OCI-LY1 (cell line): ENCODE results near the gene ABCF3.
A peak's percentile ranks its signal among the peaks of the same experiment; 100 is the strongest.

ENCODE experiments used
- H2AFZ ChIP-seq: fragments of 200-600 bp; sonication (generic), shearing (Covaris generic); 2 replicates; pipeline ENCODE4 v1.6.0; 2014; ENCODE audit warnings: antibody characterized with exemption, mild to moderate bottlenecking, low read length
- H3F3A ChIP-seq: fragments of 200-600 bp; sonication (generic), shearing (Covaris generic); 2 replicates; pipeline ENCODE4 v1.6.0; 2014; ENCODE audit warnings: mild to moderate bottlenecking, antibody characterized with exemption, low read length, moderate library complexity; ENCODE audit not compliant: insufficient read depth
- H3K27ac ChIP-seq: fragments of 200-600 bp; sonication (generic); 2 replicates; pipeline ENCODE4 v1.5.1; 2014; ENCODE audit warnings: low read length, mixed run types, mild to moderate bottlenecking, low read depth; ENCODE audit not compliant: poor library complexity, severe bottlenecking
- H3K27me3 ChIP-seq: fragments of 200-600 bp; sonication (generic); 2 replicates; pipeline ENCODE4 v1.6.0; 2014; ENCODE audit warnings: antibody characterized with exemption, mild to moderate bottlenecking, low read length, moderate library complexity; ENCODE audit not compliant: insufficient read depth
- H3K36me3 ChIP-seq: fragments of 200-600 bp; sonication (generic); 2 replicates; pipeline ENCODE4 v1.6.1; 2014; ENCODE audit warnings: mild to moderate bottlenecking, antibody characterized with exemption, low read length, moderate library complexity, mixed read lengths; ENCODE audit not compliant: insufficient read depth
- H3K4me1 ChIP-seq: fragments of 200-600 bp; sonication (generic); 2 replicates; pipeline ENCODE4 v1.5.1; 2014; ENCODE audit warnings: mild to moderate bottlenecking, low read length, moderate library complexity; ENCODE audit not compliant: insufficient read depth, severe bottlenecking
- H3K4me2 ChIP-seq: fragments of 200-600 bp; sonication (generic), shearing (Covaris generic); 2 replicates; pipeline ENCODE4 v1.6.1; 2014; ENCODE audit warnings: low read length
- H3K4me3 ChIP-seq: fragments of 200-600 bp; sonication (generic); 2 replicates; pipeline ENCODE4 v1.5.1; 2014; ENCODE audit warnings: low read length, low read depth, mild to moderate bottlenecking, mixed read lengths; ENCODE audit not compliant: poor library complexity, severe bottlenecking
- H3K79me2 ChIP-seq: fragments of 200-600 bp; shearing (Covaris generic); 2 replicates; pipeline ENCODE4 v1.6.1; 2016; ENCODE audit warnings: mixed run types, low read length, mixed read lengths; ENCODE audit not compliant: insufficient read depth
- H3K9ac ChIP-seq: fragments of 200-600 bp; sonication (generic), shearing (Covaris generic); 2 replicates; pipeline ENCODE4 v1.6.1; 2014; ENCODE audit warnings: mild to moderate bottlenecking, low read length, mixed read lengths
- H3K9me2 ChIP-seq: fragments of 200-600 bp; sonication (generic), shearing (Covaris generic); 2 replicates; pipeline ENCODE4 v1.6.1; 2014; ENCODE audit warnings: low read depth, mild to moderate bottlenecking, low read length, mixed read lengths
- H3K9me3 ChIP-seq: fragments of 200-600 bp; shearing (Covaris generic); 2 replicates; pipeline ENCODE4 v1.6.1; 2014; ENCODE audit warnings: low read length, mixed read lengths
- H4K20me1 ChIP-seq: fragments of 200-600 bp; sonication (generic), shearing (Covaris generic); 2 replicates; pipeline ENCODE4 v1.6.0; 2016; ENCODE audit warnings: mild to moderate bottlenecking, low read length; ENCODE audit not compliant: insufficient read depth
- EZH2 ChIP-seq: fragments of 200-600 bp; sonication (generic), shearing (Covaris generic); IDR thresholded peaks from 2 replicates; pipeline ENCODE4 v1.8.0; 2017; ENCODE audit warnings: borderline replicate concordance, mixed run types, mild to moderate bottlenecking, antibody characterized with exemption, low read length, moderate library complexity, mixed read lengths
- TF ChIP-seq, protein P1 (sequence below): fragments of 200-600 bp; sonication (generic), shearing (Covaris generic); IDR thresholded peaks from 2 replicates; pipeline ENCODE4 v1.5.1; 2017; ENCODE audit warnings: mild to moderate bottlenecking, antibody characterized with exemption, low read length, moderate library complexity, mixed read lengths

The ABCF3 gene

DNA sequence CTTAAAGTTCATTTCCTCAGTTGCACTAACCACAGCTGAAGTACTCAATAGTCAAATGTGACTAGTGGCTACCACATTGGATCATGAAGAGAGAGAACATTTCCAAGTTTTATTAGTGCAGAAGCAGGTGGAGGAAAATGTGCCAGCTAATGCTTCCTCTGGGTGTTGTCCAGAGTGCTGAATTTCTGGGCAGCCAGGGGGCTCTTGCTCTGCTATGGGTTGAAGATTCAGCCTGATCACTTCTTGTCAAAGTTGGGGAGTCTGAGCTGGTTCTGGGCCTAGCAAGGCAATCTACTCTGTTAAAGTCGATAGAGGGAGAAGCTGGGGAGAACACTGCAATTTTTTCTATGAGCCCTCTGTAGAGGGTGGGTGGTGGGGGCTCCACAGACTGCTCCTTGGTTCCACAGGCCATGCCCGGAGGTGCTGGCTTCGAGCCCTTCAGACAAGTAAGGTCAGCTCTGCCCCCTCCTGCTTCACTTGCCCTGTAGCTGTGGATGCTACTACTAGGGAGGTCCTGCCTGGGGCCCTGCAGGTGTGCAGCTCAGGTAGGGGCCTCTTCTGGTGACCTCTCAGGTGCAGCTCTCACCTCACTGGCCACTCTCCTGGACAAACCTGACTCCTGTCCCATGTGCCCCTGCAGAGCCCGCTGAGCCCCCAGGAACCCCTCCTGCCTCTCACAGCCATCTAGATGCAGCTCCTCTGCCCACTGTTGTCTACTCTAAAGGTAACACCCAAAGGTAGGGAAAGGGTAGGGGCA, 54.6 kb downstream of the ABCF3 start:
- H3K9me3 ChIP-seq: no peaks in the 10 kb centered on the region
- no peak overlapping the region for H3K9ac ChIP-seq
- no peak overlapping the region for H2AFZ ChIP-seq
- no peaks in the 10 kb centered on the region for H4K20me1 ChIP-seq
- H3K4me1 ChIP-seq: no peaks in the 10 kb centered on the region
- H3K9me2 ChIP-seq: no peaks in the 10 kb centered on the region
- H3K27me3 ChIP-seq: no peaks in the 10 kb centered on the region
- no peak overlapping the region for H3K4me3 ChIP-seq
- H3K79me2 ChIP-seq: no peaks in the 10 kb centered on the region
- no peak overlapping the region for H3K27ac ChIP-seq
- H3K36me3 ChIP-seq: peaks cover 37% of the 10 kb centered on the region
- no peaks in the 10 kb centered on the region for H3F3A ChIP-seq
- H3K4me2 ChIP-seq: no peak overlapping the region
- TF ChIP-seq, protein P1, sequence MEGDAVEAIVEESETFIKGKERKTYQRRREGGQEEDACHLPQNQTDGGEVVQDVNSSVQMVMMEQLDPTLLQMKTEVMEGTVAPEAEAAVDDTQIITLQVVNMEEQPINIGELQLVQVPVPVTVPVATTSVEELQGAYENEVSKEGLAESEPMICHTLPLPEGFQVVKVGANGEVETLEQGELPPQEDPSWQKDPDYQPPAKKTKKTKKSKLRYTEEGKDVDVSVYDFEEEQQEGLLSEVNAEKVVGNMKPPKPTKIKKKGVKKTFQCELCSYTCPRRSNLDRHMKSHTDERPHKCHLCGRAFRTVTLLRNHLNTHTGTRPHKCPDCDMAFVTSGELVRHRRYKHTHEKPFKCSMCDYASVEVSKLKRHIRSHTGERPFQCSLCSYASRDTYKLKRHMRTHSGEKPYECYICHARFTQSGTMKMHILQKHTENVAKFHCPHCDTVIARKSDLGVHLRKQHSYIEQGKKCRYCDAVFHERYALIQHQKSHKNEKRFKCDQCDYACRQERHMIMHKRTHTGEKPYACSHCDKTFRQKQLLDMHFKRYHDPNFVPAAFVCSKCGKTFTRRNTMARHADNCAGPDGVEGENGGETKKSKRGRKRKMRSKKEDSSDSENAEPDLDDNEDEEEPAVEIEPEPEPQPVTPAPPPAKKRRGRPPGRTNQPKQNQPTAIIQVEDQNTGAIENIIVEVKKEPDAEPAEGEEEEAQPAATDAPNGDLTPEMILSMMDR: no peak
- TF ChIP-seq EZH2: no peak

GRCh38 chr3:184241141-184241446, 55.1 kb downstream of the ABCF3 start:
- Histone ChIP-seq H3K9ac (no peak overlapping the region), H3K9me2 (no peaks in the 10 kb centered on the region), H3K4me3 (no peak overlapping the region), H3F3A (no peaks in the 10 kb centered on the region), H3K4me2 (no peak overlapping the region), H3K4me1 (no peaks in the 10 kb centered on the region), H2AFZ (no peak overlapping the region), H4K20me1 (no peaks in the 10 kb centered on the region), H3K27ac (no peak overlapping the region), H3K79me2 (no peaks in the 10 kb centered on the region), H3K27me3 (no peaks in the 10 kb centered on the region), H3K9me3 (no peaks in the 10 kb centered on the region), H3K36me3 (peaks cover 42% of the 10 kb centered on the region)
- TF ChIP-seq, protein P1: no peak
- no peak for TF ChIP-seq EZH2

GRCh38 chr3:184241447-184242296, 55.7 kb downstream of the ABCF3 start:
- TF ChIP-seq, protein P1: peak; percentile 69
- no peak for TF ChIP-seq EZH2
- peaks cover 42% of the 10 kb centered on the region for H3K36me3 ChIP-seq
- no peaks in the 10 kb centered on the region for H3K79me2 ChIP-seq
- no peak overlapping the region for H3K4me2 ChIP-seq
- no peaks in the 10 kb centered on the region for H4K20me1 ChIP-seq
- no peaks in the 10 kb centered on the region for H3K27me3 ChIP-seq
- H3K4me1 ChIP-seq: no peaks in the 10 kb centered on the region
- H3F3A ChIP-seq: no peaks in the 10 kb centered on the region
- no peak overlapping the region for H3K9ac ChIP-seq
- H3K4me3 ChIP-seq: no peak overlapping the region
- no peaks in the 10 kb centered on the region for H3K9me3 ChIP-seq
- no peak overlapping the region for H3K27ac ChIP-seq
- H2AFZ ChIP-seq: no peak overlapping the region
- no peaks in the 10 kb centered on the region for H3K9me2 ChIP-seq
